NOMO-1 treated with dmso at 0.1 percent for 144 hours (cell line): ENCODE results near the gene BOLA1.
"Not testable (repeated sequence)": the region's sequence is repeated elsewhere in the genome, so short reads cannot be mapped to it uniquely, and the experiment has no call there.

Experiments
- DNase-seq: peaks from one replicate; lab custom pipeline; 2025; ENCODE audit not compliant: unreplicated experiment; lab: John Stamatoyannopoulos, UW

The BOLA1 gene

DNA sequence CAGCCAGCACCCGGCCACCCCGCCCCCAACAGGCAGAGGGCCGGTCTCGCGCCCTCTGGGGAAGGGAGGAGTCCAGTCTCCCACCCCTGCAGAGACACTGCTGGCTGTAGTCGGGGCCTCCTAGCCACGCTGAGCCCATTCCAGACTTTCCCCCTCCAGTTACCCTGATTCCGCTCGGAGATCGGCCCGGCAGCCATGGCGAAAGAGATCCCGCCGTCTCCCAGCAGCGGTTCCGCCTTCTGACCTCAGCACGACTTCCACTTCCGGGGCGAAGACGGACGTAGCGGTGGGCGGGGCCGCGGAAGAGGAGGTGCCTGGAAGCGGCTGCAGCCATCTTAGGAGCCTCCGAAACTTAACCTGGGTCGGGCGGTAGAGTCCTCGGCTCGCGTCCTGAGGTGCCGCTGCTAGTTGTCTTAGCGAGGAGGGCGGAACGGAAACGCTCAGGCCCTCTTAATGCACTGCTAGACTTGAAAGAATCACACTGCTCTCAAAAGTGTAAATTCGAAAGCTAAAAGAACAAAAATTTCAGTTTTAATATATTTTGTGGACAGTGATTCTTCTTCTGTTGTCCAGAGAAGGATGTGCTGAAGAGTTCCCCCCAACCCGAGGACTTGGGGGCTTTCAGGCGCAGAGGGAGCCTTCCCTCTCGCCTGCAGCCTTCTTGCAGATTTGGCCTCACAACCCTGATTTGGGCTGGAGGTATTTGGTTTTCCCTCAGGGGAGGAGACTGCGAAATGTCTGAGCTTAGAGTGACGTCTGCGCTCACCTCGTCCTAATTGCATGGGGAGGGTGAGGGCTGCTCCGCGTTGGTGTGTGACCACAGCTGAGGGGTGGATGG lies 28.4 kb downstream of the BOLA1 start, which contains the start of gene SF3B4:
TSS of gene SF3B4 (minus strand) at position 241 of the 838 bp plus-strand sequence. CDS start at position 197, 44 bp downstream.
- peak; percentile 97 for DNase-seq

DNA sequence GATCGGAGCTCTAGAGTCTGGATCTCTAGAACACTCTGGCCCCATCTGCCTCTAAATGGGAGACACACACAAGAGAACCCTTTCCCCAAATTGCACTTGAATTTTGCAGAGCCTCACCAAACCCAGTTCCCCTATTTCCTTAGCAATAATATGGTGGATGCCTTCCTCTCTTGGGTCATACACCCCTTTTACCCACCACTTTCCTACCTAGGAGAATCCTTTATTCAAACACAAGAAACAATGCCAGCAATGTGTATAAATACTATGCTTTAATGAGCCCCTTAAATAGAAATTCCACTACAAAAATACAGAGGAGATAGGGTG lies 29.0 kb downstream of the BOLA1 start:
- peak; percentile 36 for DNase-seq

DNA sequence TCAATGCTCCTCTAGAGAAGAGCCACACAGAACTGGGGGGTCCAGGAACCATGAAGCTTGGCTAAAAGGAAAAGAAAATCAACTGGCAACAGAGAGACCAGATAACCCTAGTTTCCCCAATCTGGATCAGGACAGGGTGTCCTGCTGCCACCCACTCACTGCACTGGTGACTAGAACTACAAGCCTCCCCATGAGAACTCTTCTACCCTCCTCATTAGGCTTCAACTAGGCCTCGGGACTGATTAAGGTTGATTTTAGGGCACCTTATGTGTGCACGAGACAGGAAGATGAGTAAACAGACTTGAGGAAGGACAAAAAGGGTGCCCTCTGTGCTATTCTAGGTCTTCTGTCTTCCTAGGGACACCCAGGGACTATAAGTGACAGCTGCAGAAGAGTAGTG lies 30.5 kb downstream of the BOLA1 start:
- DNase-seq, result no peak

- peak; percentile 60 for DNase-seq
Observed at GRCh38 chr1:149931212-149931790, 31.9 kb downstream of the BOLA1 start.

DNA sequence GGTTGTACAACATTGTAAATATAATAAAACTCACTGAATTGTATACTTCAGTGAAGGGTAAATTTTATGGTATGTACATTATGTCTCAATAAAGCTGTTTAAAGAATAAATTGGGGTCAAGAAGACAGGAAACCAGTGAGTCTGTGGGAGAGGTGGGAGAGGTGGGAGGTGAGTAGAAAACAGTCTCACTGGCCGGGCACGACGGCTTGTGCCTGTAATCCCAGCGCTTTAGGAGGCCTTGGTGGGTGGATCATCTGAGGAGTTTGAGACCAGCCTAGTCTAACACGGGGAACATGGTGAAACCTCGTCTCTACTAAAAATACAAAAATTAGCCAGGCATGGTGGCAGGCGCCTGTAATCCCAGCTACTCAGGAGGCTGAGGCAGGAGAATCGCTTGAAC lies 33.1 kb downstream of the BOLA1 start:
- DNase-seq, result no peak

DNA sequence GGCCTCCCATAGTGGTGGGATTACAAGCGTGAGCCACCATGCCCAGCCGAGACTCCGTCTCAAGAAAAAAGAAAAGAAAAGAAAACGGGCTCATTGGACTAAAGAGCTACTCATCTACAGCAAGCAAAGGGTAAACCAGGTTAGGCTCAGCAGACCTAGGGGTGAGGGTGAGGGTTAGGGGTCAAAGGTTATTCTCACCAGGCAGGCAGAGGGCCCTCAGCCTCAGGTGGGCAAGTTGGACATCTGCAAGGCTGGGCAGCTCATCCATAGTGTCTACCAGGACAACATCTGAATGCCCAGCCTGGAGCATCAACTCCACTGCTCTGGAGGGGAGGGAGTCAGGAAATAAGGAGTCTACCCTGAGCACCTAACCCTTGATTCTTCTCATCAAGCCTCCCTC lies 33.8 kb downstream of the BOLA1 start:
- DNase-seq, result no peak

DNA sequence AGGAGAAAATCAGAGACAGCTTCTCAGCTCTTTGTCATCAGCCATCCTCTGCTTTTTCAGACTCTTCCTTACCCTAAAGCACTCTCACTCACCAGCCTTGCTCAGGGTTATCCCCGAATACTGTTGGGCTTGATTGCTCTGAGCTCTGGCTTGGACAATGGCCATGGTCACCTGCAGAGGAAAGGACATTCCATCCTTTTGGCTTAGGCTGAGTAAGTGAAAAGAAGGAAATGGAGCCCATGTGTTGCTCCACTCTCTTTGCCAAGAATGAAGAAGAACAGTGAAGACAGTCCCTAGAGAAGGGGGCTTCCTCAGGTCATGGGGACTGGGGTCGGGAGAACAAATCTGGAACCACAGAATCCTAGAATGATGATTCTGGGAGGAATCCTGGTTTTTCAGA lies 35.0 kb downstream of the BOLA1 start:
- no peak for DNase-seq

DNA sequence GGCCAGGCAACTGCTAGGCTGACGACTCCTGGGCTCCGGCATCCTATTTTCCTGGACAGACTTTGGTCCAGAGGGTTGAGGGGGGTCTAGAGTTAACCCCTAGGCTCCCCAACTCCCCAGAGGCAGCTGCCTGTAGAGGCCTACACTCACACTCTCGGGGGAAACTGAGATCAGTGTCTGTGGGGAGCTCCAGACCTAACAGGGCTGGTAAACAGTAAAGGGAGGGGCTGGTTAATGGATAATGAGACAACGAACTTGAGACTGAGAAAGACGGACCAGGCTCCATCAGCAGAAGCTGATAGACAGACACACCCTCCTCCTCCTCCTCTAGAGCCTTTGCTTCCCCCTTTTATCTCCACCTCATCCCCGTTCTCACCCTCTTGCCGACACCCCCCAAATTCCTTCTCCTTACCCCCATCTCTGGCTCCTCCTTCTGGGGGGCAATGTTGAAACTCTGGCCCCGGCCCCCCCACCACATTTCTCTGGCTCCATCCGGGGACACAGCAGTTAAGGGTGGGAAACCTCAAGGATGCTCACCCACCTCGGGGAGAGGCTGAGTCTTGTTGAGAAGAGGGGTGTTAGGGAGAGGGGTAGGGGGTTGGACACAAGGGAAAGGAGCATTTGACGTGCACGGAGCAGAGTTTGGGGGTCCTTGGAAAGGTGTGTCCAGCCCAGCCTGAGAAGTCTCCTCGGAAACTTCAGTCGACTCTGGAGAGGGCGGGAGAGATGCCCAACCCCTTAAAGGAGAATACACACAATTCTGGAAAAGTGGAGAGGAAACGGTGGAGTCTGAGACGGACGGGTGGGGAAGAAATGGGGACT lies 37.0 kb downstream of the BOLA1 start, which contains the start of gene MTMR11:
TSS of gene MTMR11 (minus strand) at position 710 of the 822 bp plus-strand sequence. CDS start at position 478, 232 bp downstream.
- no peak for DNase-seq

- DNase-seq, result no peak
Observed at GRCh38 chr1:149936992-149937705, 37.8 kb downstream of the BOLA1 start.

- DNase-seq, result no peak
Observed at GRCh38 chr1:149937759-149938158, 38.4 kb downstream of the BOLA1 start.

DNA sequence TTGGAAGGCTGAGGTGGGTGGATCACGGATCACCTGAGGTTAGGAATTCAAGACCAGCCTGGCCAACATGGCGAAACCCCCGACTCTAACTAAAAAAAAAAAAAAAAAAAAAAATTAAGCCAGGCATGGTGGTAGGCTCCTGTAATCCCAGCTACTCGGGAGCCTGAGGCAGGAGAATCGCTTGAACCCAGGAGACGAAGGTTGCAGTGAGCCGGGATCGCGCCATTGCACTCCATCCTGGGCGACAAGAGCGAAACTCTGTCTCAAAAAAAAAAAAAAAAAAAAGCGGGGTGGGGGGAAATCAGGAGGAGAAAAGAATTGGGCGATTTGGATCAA lies 39.3 kb downstream of the BOLA1 start:
- not testable (repeated sequence) for DNase-seq

GRCh38 chr1:149940427-149940826 lies 41.1 kb downstream of the BOLA1 start:
- no peak for DNase-seq

GRCh38 chr1:149942207-149942606 lies 42.8 kb downstream of the BOLA1 start:
- no peak for DNase-seq

GRCh38 chr1:149942885-149943284 lies 43.5 kb downstream of the BOLA1 start:
- no peak for DNase-seq

DNA sequence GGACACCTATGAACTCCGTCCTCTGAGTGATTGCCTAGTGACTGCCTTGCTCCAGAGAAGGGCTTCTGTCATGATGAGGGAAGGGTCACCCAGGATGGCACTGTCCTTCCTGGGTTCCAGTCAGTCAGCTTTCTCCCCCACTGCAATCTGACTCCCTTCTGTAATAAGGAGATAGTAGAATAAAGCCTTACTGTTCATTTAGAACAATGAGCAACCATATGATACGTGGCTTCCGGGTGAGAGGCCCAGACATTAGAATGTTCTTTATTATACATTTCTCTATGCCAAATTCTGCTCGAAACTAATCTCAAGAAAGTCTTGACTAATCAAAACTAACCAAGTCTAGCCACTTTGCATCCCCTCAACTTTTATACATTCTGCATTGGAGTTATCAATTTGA lies 45.8 kb downstream of the BOLA1 start:
- no peak for DNase-seq

DNA sequence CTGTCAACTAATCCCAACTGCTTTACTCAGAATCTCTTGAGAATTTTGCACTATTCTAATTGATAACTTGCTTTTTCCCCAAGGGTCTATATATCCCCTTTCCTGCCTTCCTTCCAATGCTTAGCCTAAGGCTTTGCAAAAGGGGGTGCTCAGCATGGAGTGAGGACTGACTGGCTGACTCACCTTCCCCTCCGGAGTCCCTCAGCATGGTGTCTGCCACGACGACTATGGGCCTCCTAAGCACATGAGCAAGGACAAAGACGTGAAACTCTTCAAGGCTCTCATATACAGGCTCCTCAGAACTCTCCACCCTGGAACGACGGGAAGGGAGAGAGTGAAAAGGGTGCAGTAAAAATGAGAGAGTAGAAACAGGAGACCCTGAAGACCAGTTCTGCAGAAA lies 50.5 kb downstream of the BOLA1 start:
- no peak for DNase-seq
